T-helper 2 cell treated with Interferon-gamma antibody and Interleukin-4, amounts not matched to agents 5 μg/mL and 100 μg/mL, for 36 hours (primary cell): ENCODE data around the gene CASP2.

Experiments
- DNase-seq: peaks from one replicate; pipeline ENCODE4 v3.0.0; 2021; ENCODE audit warnings: low spot score
- H3K27ac Mint-ChIP-seq: one replicate; pipeline ENCODE4 v1.8.0; 2021; ENCODE audit warnings: mild to moderate bottlenecking, mixed read lengths
- H3K27me3 Mint-ChIP-seq: one replicate; pipeline ENCODE4 v1.8.0; 2021; ENCODE audit warnings: low read depth, mixed read lengths
- H3K36me3 Mint-ChIP-seq: one replicate; pipeline ENCODE4 v1.8.0; 2021; ENCODE audit warnings: low read depth, mixed read lengths
- H3K4me1 Mint-ChIP-seq: one replicate; pipeline ENCODE4 v1.8.0; 2021; ENCODE audit warnings: low read depth, mixed read lengths
- H3K4me3 Mint-ChIP-seq: one replicate; pipeline ENCODE4 v1.8.0; 2022; ENCODE audit warnings: mild to moderate bottlenecking, moderate library complexity, mixed read lengths
- H3K9me3 Mint-ChIP-seq: one replicate; pipeline ENCODE4 v1.8.0; 2021; ENCODE audit warnings: mixed read lengths

Gene CASP2

GRCh38 chr7:143287935-143288826, at the start of gene CASP2:
Gene CASP2 (plus strand): TSS chr7:143288351. CDS start chr7:143288456, 105 bp downstream.
- Mint-ChIP-seq H3K9me3 (peaks cover 7% of the 10 kb centered on the region), H3K27ac (peak within 1 kb of the TSS; percentile 92), H3K36me3 (peaks cover 45% of the 10 kb centered on the region), H3K27me3 (no peaks in the 10 kb centered on the region), H3K4me1 (peaks cover 41% of the 10 kb centered on the region), H3K4me3 (peak within 1 kb of the TSS; percentile 90)
- DNase-seq, result peak; percentile 99

GRCh38 chr7:143239813-143240212, 48.3 kb upstream of the CASP2 start:
- peaks cover 25% of the 10 kb centered on the region for H3K9me3 Mint-ChIP-seq
- H3K4me3 Mint-ChIP-seq, result no peak overlapping the region
- H3K27ac Mint-ChIP-seq, result no peak overlapping the region
- H3K4me1 Mint-ChIP-seq, result peaks cover 41% of the 10 kb centered on the region
- no peak for DNase-seq
- H3K27me3 Mint-ChIP-seq, result peaks cover 17% of the 10 kb centered on the region
- H3K36me3 Mint-ChIP-seq, result peaks cover 16% of the 10 kb centered on the region

- Mint-ChIP-seq H3K4me3 (no peak overlapping the region), H3K27ac (peak overlapping the region; percentile 11)
Observed at GRCh38 chr7:143240291-143241168, 47.6 kb upstream of the CASP2 start.

GRCh38 chr7:143242306-143242705, 45.8 kb upstream of the CASP2 start:
- no peaks in the 10 kb centered on the region for H3K27me3 Mint-ChIP-seq
- no peak overlapping the region for H3K27ac Mint-ChIP-seq
- peaks cover 11% of the 10 kb centered on the region for H3K36me3 Mint-ChIP-seq
- H3K4me1 Mint-ChIP-seq, result peaks cover 62% of the 10 kb centered on the region
- peaks cover 17% of the 10 kb centered on the region for H3K9me3 Mint-ChIP-seq
- no peak overlapping the region for H3K4me3 Mint-ChIP-seq
- no peak for DNase-seq

More at GRCh38 chr7:143240291-143241168, 47.6 kb upstream of the CASP2 start:
- Mint-ChIP-seq H3K4me1 (peaks cover 45% of the 10 kb centered on the region), H3K36me3 (peaks cover 13% of the 10 kb centered on the region), H3K27me3 (peaks cover 12% of the 10 kb centered on the region), H3K9me3 (peaks cover 20% of the 10 kb centered on the region)
- DNase-seq, result peak; percentile 61

- no peaks in the 10 kb centered on the region for H3K27me3 Mint-ChIP-seq
- H3K4me3 Mint-ChIP-seq, result no peak overlapping the region
- H3K9me3 Mint-ChIP-seq, result peaks cover 17% of the 10 kb centered on the region
- H3K4me1 Mint-ChIP-seq, result peaks cover 63% of the 10 kb centered on the region
- DNase-seq, result no peak
- no peak overlapping the region for H3K27ac Mint-ChIP-seq
- H3K36me3 Mint-ChIP-seq, result peaks cover 13% of the 10 kb centered on the region
Observed at GRCh38 chr7:143243111-143243510, 45.0 kb upstream of the CASP2 start.

GRCh38 chr7:143243614-143244013, 44.5 kb upstream of the CASP2 start:
- H3K4me3 Mint-ChIP-seq, result peak overlapping the region; percentile 50
- no peak for DNase-seq
- H3K27me3 Mint-ChIP-seq, result no peaks in the 10 kb centered on the region
- peaks cover 19% of the 10 kb centered on the region for H3K9me3 Mint-ChIP-seq
- peaks cover 17% of the 10 kb centered on the region for H3K36me3 Mint-ChIP-seq
- H3K4me1 Mint-ChIP-seq, result peaks cover 67% of the 10 kb centered on the region
- H3K27ac Mint-ChIP-seq, result peak overlapping the region; percentile 64

- H3K4me1 Mint-ChIP-seq, result peaks cover 71% of the 10 kb centered on the region
- peak overlapping the region; percentile 47 for H3K4me3 Mint-ChIP-seq
Observed at GRCh38 chr7:143244321-143244720, 43.8 kb upstream of the CASP2 start.

GRCh38 chr7:143245123-143245522, 43.0 kb upstream of the CASP2 start:
- H3K36me3 Mint-ChIP-seq, result peaks cover 31% of the 10 kb centered on the region
- peaks cover 27% of the 10 kb centered on the region for H3K9me3 Mint-ChIP-seq
- no peaks in the 10 kb centered on the region for H3K27me3 Mint-ChIP-seq
- peak overlapping the region; percentile 25 for H3K4me3 Mint-ChIP-seq
- H3K4me1 Mint-ChIP-seq, result peaks cover 77% of the 10 kb centered on the region
- no peak for DNase-seq
- H3K27ac Mint-ChIP-seq, result peak overlapping the region; percentile 75

More at GRCh38 chr7:143244321-143244720, 43.8 kb upstream of the CASP2 start:
- peaks cover 19% of the 10 kb centered on the region for H3K9me3 Mint-ChIP-seq
- H3K27ac Mint-ChIP-seq, result peak overlapping the region; percentile 75
- no peaks in the 10 kb centered on the region for H3K27me3 Mint-ChIP-seq
- peaks cover 24% of the 10 kb centered on the region for H3K36me3 Mint-ChIP-seq
- DNase-seq, result no peak

GRCh38 chr7:143247372-143247771, 40.8 kb upstream of the CASP2 start:
- no peaks in the 10 kb centered on the region for H3K27me3 Mint-ChIP-seq
- no peak for DNase-seq
- H3K9me3 Mint-ChIP-seq, result peaks cover 45% of the 10 kb centered on the region
- peak overlapping the region; percentile 60 for H3K27ac Mint-ChIP-seq
- H3K36me3 Mint-ChIP-seq, result peaks cover 48% of the 10 kb centered on the region
- H3K4me3 Mint-ChIP-seq, result no peak overlapping the region
- H3K4me1 Mint-ChIP-seq, result peaks cover 79% of the 10 kb centered on the region

- Mint-ChIP-seq H3K4me1 (peaks cover 79% of the 10 kb centered on the region), H3K9me3 (peaks cover 57% of the 10 kb centered on the region), H3K27ac (peak overlapping the region; percentile 24), H3K36me3 (peaks cover 61% of the 10 kb centered on the region), H3K4me3 (no peak overlapping the region), H3K27me3 (no peaks in the 10 kb centered on the region)
- no peak for DNase-seq
Observed at GRCh38 chr7:143248761-143249354, 39.3 kb upstream of the CASP2 start.

- H3K27me3 Mint-ChIP-seq, result no peaks in the 10 kb centered on the region
- DNase-seq, result no peak
- peaks cover 79% of the 10 kb centered on the region for H3K4me1 Mint-ChIP-seq
- H3K27ac Mint-ChIP-seq, result peak overlapping the region; percentile 87
- peak overlapping the region; percentile 62 for H3K4me3 Mint-ChIP-seq
- peaks cover 64% of the 10 kb centered on the region for H3K9me3 Mint-ChIP-seq
- peaks cover 62% of the 10 kb centered on the region for H3K36me3 Mint-ChIP-seq
Observed at GRCh38 chr7:143250199-143250598, 38.0 kb upstream of the CASP2 start.

GRCh38 chr7:143250822-143251221, 37.3 kb upstream of the CASP2 start:
- Mint-ChIP-seq H3K36me3 (peaks cover 61% of the 10 kb centered on the region), H3K27me3 (no peaks in the 10 kb centered on the region), H3K27ac (peak overlapping the region; percentile 87), H3K4me3 (peak overlapping the region; percentile 62), H3K9me3 (peaks cover 69% of the 10 kb centered on the region), H3K4me1 (peaks cover 79% of the 10 kb centered on the region)
- no peak for DNase-seq

GRCh38 chr7:143252006-143252405, 36.1 kb upstream of the CASP2 start:
- Mint-ChIP-seq H3K27me3 (no peaks in the 10 kb centered on the region), H3K9me3 (peaks cover 58% of the 10 kb centered on the region), H3K4me3 (peak overlapping the region; percentile 30), H3K36me3 (peaks cover 57% of the 10 kb centered on the region), H3K4me1 (peaks cover 78% of the 10 kb centered on the region), H3K27ac (peak overlapping the region; percentile 87)
- DNase-seq, result no peak
